ENCODE data around the gene TENM3.
A peak's percentile ranks its signal among the peaks of the same experiment; 100 is the strongest.

TENM3 gene

GRCh38 chr4:182738283-182739047, 495.3 kb downstream of the TENM3 start:
- ChIA-PET CTCF (no interaction called here), POLR2A (ENCODE audit: low non-redundant PET) (no interaction called here)
- no peak for TF ChIP-seq CTCF (conservative IDR thresholded peaks at IDR 0.05; ENCODE audit: low read depth)
- H3K27ac ChIP-seq = no peak overlapping the region
- DNase-seq (ENCODE audit: low spot score) = peak; percentile 31

- CTCF ChIA-PET = interaction anchor here (0.7 kb wide), 1 partner anchor 729 kb away, joined by 3 read pairs; no protein-coding TSS in a partner anchor
- POLR2A ChIA-PET (ENCODE audit: low non-redundant PET) = no interaction called here
- TF ChIP-seq CTCF (conservative IDR thresholded peaks at IDR 0.05; ENCODE audit: low read depth) = no peak
- no peak overlapping the region for H3K27ac ChIP-seq
- no peak for DNase-seq (ENCODE audit: low spot score)
These were observed 497.1 kb downstream of the TENM3 start for GRCh38 chr4:182740256-182740655.

GRCh38 chr4:182741054-182741453, 497.9 kb downstream of the TENM3 start:
- H3K27ac ChIP-seq = no peak overlapping the region
- DNase-seq (ENCODE audit: low spot score) = no peak
- no peak for TF ChIP-seq CTCF (conservative IDR thresholded peaks at IDR 0.05; ENCODE audit: low read depth)
- CTCF ChIA-PET = no interaction called here
- POLR2A ChIA-PET (ENCODE audit: low non-redundant PET) = no interaction called here

- no peak for DNase-seq (ENCODE audit: low spot score)
- CTCF ChIA-PET = no interaction called here
- no peak for TF ChIP-seq CTCF (conservative IDR thresholded peaks at IDR 0.05; ENCODE audit: low read depth)
- H3K27ac ChIP-seq = no peak overlapping the region
- POLR2A ChIA-PET (ENCODE audit: low non-redundant PET) = no interaction called here
These were observed 498.7 kb downstream of the TENM3 start for GRCh38 chr4:182741914-182742313.

GRCh38 chr4:182743815-182744214, 500.6 kb downstream of the TENM3 start:
- POLR2A ChIA-PET (ENCODE audit: low non-redundant PET) = no interaction called here
- no peak overlapping the region for H3K27ac ChIP-seq
- CTCF ChIA-PET = no interaction called here
- DNase-seq (ENCODE audit: low spot score) = no peak
- no peak for TF ChIP-seq CTCF (conservative IDR thresholded peaks at IDR 0.05; ENCODE audit: low read depth)

GRCh38 chr4:182745237-182745636, 502.0 kb downstream of the TENM3 start:
- peak; percentile 38 for DNase-seq (ENCODE audit: low spot score)
- ChIA-PET CTCF (interaction anchor here (1.0 kb wide), 1 partner anchor 9 kb away, joined by 3 read pairs; no protein-coding TSS in a partner anchor), POLR2A (ENCODE audit: low non-redundant PET) (no interaction called here)
- H3K27ac ChIP-seq = no peak overlapping the region
- TF ChIP-seq CTCF (conservative IDR thresholded peaks at IDR 0.05; ENCODE audit: low read depth) = no peak

All from RWPE1 (cell line).